ENCODE measurements around the gene THEM4. TPM values are rescaled to one million over a fixed set of nuclear protein-coding genes. Genes with fewer than 3 reads are reported as not detected.

Gene THEM4
- polyA plus RNA-seq (2013, experiment 1 of 4) = 10.6 TPM
- polyA plus RNA-seq (2013, experiment 2 of 4) = 12.7 TPM
- polyA plus RNA-seq (2013, experiment 3 of 4) = 11.2 TPM
- polyA plus RNA-seq (2013, experiment 4 of 4) = 11.3 TPM

DNA sequence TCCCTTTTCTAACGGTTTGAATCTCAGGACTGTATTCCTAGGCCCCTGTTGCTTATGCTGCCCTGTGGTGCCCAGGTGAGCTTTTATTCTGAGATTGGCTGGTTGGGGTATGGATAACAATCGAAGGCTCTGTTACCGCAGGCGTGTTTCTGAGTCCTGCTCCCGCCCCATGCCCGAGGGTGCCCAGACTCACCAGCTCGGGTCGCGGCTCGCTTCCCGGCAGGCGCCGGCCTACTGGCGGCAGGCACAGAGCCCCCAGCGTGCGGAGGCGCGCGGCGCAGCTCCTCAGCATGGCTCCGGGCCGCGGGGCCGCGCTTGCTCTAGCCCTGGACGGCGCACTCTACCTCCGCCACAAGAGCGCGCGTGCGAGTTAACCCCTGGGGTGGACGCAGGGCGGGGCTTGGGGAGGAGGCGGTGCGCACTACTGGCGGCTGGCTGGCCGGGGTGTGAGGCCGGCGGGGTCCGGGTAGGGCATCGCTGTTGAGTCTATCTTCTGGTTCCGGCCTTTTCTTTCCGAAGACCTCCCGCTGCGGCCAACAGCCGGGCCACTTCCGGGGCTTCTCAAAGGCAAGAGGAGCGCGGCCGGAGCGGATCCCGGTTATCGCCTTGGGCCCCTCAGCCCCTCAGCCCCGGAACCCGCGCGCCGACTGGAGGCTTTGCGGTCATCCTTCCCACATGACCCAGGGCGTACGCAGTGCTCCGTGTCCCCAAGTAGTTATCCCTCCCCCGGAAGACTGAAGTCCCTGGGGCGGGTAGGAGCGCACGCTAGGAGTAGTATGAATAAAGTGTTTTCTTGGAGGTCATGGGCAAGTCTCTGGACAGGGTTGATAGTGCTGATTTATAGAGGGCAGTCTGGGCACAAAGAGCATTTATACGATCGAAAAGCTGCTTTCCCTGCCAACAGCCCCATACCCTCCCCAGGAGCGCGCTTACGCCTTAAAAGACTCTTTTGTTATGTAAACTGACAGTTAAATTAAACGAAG, at the start of gene THEM4:
THEM4 (minus strand) TSS at position 345 of the 983 bp plus-strand sequence; CDS start at position 292, 53 bp downstream.
- Histone ChIP-seq H3K4me1 (ENCODE audit: control insufficient read depth, insufficient read depth, low read length) (no peaks in the 10 kb centered on the region), H3K27me3 (ENCODE audit: control insufficient read depth, insufficient read depth, low read length, poor library complexity, severe bottlenecking) (peaks cover 11% of the 10 kb centered on the region), H3K36me3 (ENCODE audit: control insufficient read depth, insufficient read depth, low read length) (peaks cover 6% of the 10 kb centered on the region), H3K4me3 (ENCODE audit: insufficient read depth, low read depth, low read length) (peak within 1 kb of the TSS; percentile 61), H3K27ac (ENCODE audit: insufficient read depth, low read depth, low read length, poor library complexity, severe bottlenecking) (peak within 1 kb of the TSS; percentile 28), H3K9me3 (ENCODE audit: control insufficient read depth, low read length) (no peaks in the 10 kb centered on the region)
- 1% methylated on average over 72 to 73 of the region's 73 CpGs for WGBS, 2 experiments

DNA sequence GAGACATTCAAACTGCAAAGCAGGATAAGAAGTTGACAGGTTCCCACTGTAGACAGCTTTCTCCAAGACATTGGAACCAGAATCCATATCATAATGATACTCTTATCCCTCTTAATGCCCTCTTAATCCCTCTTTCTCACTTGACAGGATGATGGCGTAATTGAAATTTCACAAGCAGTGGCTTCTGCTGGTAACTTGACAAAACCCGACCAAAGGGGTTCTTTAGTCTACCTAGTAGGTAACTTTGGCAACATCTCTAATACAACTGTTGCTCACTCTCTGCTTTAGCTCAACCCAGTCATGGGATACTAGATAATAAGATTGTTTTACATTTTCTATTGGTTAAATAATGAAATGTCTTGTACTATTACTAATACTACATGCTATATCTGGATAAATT, 49.6 kb upstream of the THEM4 start:
- no peaks in the 10 kb centered on the region for H3K36me3 ChIP-seq (ENCODE audit: control insufficient read depth, insufficient read depth, low read length)
- 95 to 97% methylated on average over 2 of the region's 2 CpGs for WGBS, 2 experiments
- H3K4me1 ChIP-seq (ENCODE audit: control insufficient read depth, insufficient read depth, low read length) = no peaks in the 10 kb centered on the region
- H3K9me3 ChIP-seq (ENCODE audit: control insufficient read depth, low read length) = no peaks in the 10 kb centered on the region
- no peak overlapping the region for H3K4me3 ChIP-seq (ENCODE audit: insufficient read depth, low read depth, low read length)
- H3K27ac ChIP-seq (ENCODE audit: insufficient read depth, low read depth, low read length, poor library complexity, severe bottlenecking) = no peak overlapping the region
- no peaks in the 10 kb centered on the region for H3K27me3 ChIP-seq (ENCODE audit: control insufficient read depth, insufficient read depth, low read length, poor library complexity, severe bottlenecking)

- WGBS, 2 experiments = 83 to 84% methylated on average over 2 to 3 of the region's 3 CpGs
- no peaks in the 10 kb centered on the region for H3K4me1 ChIP-seq (ENCODE audit: control insufficient read depth, insufficient read depth, low read length)
- no peaks in the 10 kb centered on the region for H3K9me3 ChIP-seq (ENCODE audit: control insufficient read depth, low read length)
- no peak overlapping the region for H3K27ac ChIP-seq (ENCODE audit: insufficient read depth, low read depth, low read length, poor library complexity, severe bottlenecking)
- no peak overlapping the region for H3K4me3 ChIP-seq (ENCODE audit: insufficient read depth, low read depth, low read length)
- no peaks in the 10 kb centered on the region for H3K36me3 ChIP-seq (ENCODE audit: control insufficient read depth, insufficient read depth, low read length)
- H3K27me3 ChIP-seq (ENCODE audit: control insufficient read depth, insufficient read depth, low read length, poor library complexity, severe bottlenecking) = no peaks in the 10 kb centered on the region
Measured at GRCh38 chr1:151956957-151957497, 47.7 kb upstream of the THEM4 start.

GRCh38 chr1:151953409-151954094, 44.2 kb upstream of the THEM4 start:
- Histone ChIP-seq H3K4me3 (ENCODE audit: insufficient read depth, low read depth, low read length) (no peak overlapping the region), H3K27ac (ENCODE audit: insufficient read depth, low read depth, low read length, poor library complexity, severe bottlenecking) (no peak overlapping the region), H3K4me1 (ENCODE audit: control insufficient read depth, insufficient read depth, low read length) (no peaks in the 10 kb centered on the region), H3K27me3 (ENCODE audit: control insufficient read depth, insufficient read depth, low read length, poor library complexity, severe bottlenecking) (no peaks in the 10 kb centered on the region), H3K36me3 (ENCODE audit: control insufficient read depth, insufficient read depth, low read length) (no peaks in the 10 kb centered on the region), H3K9me3 (ENCODE audit: control insufficient read depth, low read length) (no peaks in the 10 kb centered on the region)
- WGBS, 2 experiments = 91 to 94% methylated on average over 7 of the region's 7 CpGs

DNA sequence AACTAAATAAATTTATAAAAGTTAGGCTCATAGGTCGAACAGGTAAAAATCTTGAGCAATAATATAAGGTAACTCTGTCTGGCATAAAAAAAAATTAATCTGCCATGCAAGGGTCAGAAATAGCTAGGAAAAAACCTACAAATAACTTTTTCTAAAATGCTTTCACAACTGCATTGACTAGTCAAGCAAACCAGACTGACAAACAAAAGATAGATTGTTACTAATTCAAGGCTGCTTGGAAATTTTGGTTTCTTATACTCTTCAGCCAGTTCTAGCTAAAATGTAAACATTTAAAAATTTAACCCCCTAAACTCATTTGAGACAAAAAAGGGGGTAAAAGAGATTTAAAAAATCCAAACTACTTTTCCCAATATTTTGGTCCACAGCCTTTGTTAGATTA, 43.5 kb upstream of the THEM4 start:
- no peak overlapping the region for H3K27ac ChIP-seq (ENCODE audit: insufficient read depth, low read depth, low read length, poor library complexity, severe bottlenecking)
- WGBS, 2 experiments = 100% methylated on average over 1 of the region's 1 CpG

GRCh38 chr1:151949371-151950193, 40.3 kb upstream of the THEM4 start:
- H3K36me3 ChIP-seq (ENCODE audit: control insufficient read depth, insufficient read depth, low read length) = no peaks in the 10 kb centered on the region
- 94% methylated on average over 18 of the region's 18 CpGs for WGBS, 2 experiments
- H3K27ac ChIP-seq (ENCODE audit: insufficient read depth, low read depth, low read length, poor library complexity, severe bottlenecking) = no peak overlapping the region
- H3K4me1 ChIP-seq (ENCODE audit: control insufficient read depth, insufficient read depth, low read length) = peaks cover 7% of the 10 kb centered on the region
- H3K27me3 ChIP-seq (ENCODE audit: control insufficient read depth, insufficient read depth, low read length, poor library complexity, severe bottlenecking) = no peaks in the 10 kb centered on the region
- H3K9me3 ChIP-seq (ENCODE audit: control insufficient read depth, low read length) = no peaks in the 10 kb centered on the region
- H3K4me3 ChIP-seq (ENCODE audit: insufficient read depth, low read depth, low read length) = no peak overlapping the region

More for the DNA sequence above, 43.5 kb upstream of the THEM4 start:
- H3K36me3 ChIP-seq (ENCODE audit: control insufficient read depth, insufficient read depth, low read length) = no peaks in the 10 kb centered on the region
- no peaks in the 10 kb centered on the region for H3K27me3 ChIP-seq (ENCODE audit: control insufficient read depth, insufficient read depth, low read length, poor library complexity, severe bottlenecking)
- no peaks in the 10 kb centered on the region for H3K9me3 ChIP-seq (ENCODE audit: control insufficient read depth, low read length)
- no peak overlapping the region for H3K4me3 ChIP-seq (ENCODE audit: insufficient read depth, low read depth, low read length)
- no peaks in the 10 kb centered on the region for H3K4me1 ChIP-seq (ENCODE audit: control insufficient read depth, insufficient read depth, low read length)

DNA sequence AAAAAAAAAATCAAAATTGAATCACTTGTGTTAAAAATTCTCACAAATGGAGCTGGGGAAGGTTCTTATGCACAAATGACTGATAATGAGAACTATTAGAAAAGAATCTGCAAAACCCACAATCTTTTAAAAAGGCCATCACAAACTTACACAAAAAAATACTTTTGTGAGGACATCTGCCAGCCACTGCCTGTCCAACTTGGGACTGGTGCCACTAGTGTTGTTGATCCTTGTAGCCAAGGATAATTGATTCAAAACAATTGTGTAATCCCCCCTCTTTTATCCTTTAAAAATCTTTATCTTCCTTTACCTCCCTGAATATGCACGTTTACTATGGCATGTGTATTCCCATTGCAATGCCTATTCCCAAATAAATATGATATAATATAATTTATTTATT, 39.2 kb upstream of the THEM4 start:
- WGBS, 2 experiments = 91% methylated on average over 1 of the region's 1 CpG; no CpG with 5 or more reads in 1 of the 2 experiments
- no peaks in the 10 kb centered on the region for H3K27me3 ChIP-seq (ENCODE audit: control insufficient read depth, insufficient read depth, low read length, poor library complexity, severe bottlenecking)
- no peaks in the 10 kb centered on the region for H3K36me3 ChIP-seq (ENCODE audit: control insufficient read depth, insufficient read depth, low read length)
- H3K4me3 ChIP-seq (ENCODE audit: insufficient read depth, low read depth, low read length) = no peak overlapping the region
- H3K27ac ChIP-seq (ENCODE audit: insufficient read depth, low read depth, low read length, poor library complexity, severe bottlenecking) = no peak overlapping the region
- peaks cover 7% of the 10 kb centered on the region for H3K4me1 ChIP-seq (ENCODE audit: control insufficient read depth, insufficient read depth, low read length)
- no peaks in the 10 kb centered on the region for H3K9me3 ChIP-seq (ENCODE audit: control insufficient read depth, low read length)

DNA sequence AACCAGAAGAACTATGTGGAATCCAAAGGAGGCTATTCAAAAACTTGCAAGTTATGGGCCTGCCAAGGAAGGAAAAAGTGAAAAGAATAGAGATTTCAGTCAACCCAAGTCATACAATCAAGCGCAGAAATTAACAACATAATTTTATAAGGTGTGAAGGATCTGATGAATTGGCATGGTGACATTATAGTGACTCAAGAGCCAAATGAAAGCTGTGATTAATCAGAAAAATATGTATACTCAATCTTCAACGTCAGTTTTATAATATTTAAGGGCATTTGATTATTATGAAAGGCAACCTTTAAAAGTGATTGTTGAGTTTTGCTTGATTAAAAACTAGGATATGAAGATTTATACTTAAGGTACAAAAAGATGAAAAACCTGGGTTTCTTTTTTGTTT, 37.8 kb upstream of the THEM4 start:
- Histone ChIP-seq H3K27ac (ENCODE audit: insufficient read depth, low read depth, low read length, poor library complexity, severe bottlenecking) (no peak overlapping the region), H3K4me1 (ENCODE audit: control insufficient read depth, insufficient read depth, low read length) (peaks cover 7% of the 10 kb centered on the region)
- WGBS, 2 experiments = 100% methylated on average over 1 to 2 of the region's 2 CpGs

DNA sequence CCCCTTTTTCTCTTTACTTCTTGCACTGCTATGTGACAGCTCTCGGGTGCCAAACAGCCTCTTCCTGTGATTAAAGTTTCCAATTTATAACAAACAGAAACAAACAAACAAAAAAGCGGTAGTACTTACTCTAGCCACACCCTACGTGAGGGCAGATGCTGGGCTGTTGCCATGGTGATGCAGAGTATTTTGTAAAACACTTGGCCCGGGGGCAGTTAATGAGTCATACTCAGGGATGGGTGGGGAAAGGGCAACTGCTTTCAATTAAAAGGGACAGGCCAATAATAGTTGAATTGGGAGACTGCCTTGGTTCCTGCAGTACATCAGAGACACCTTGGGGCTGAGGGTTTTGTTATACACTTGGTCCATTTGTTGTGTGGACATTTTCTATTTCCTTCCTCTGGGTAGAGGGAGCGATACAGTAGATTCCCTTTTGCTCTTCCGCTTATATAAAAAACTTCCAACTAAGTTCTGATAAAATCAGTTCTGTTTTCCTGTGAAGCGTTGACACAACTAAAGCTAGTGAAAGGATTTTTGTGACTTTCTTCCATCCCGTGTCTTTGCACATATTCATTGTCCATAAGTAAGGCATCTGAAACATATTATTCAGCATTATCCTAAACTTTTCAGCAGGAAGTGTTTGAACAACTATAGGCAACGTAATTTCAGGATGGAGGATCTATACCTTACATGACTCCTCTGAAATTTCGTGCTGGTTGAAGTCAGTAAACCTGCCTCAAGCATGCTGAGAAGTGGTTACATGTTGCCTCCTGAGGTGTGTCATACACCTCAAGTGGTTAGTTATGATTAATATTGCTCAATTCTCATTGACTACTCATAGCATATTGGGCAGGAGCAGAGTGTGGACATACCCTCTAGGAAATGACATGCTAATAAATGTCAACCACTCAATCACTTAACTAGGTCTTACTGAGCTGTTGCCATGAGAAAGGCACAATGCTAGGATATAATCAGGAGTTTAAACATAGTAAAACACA, 36.7 kb upstream of the THEM4 start:
- WGBS, 2 experiments = 69 to 71% methylated on average over 10 of the region's 10 CpGs
- Histone ChIP-seq H3K9me3 (ENCODE audit: control insufficient read depth, low read length) (no peaks in the 10 kb centered on the region), H3K27ac (ENCODE audit: insufficient read depth, low read depth, low read length, poor library complexity, severe bottlenecking) (no peak overlapping the region), H3K36me3 (ENCODE audit: control insufficient read depth, insufficient read depth, low read length) (no peaks in the 10 kb centered on the region), H3K27me3 (ENCODE audit: control insufficient read depth, insufficient read depth, low read length, poor library complexity, severe bottlenecking) (no peaks in the 10 kb centered on the region), H3K4me1 (ENCODE audit: control insufficient read depth, insufficient read depth, low read length) (peaks cover 7% of the 10 kb centered on the region), H3K4me3 (ENCODE audit: insufficient read depth, low read depth, low read length) (no peak overlapping the region)

More for the DNA sequence above, 37.8 kb upstream of the THEM4 start:
- no peaks in the 10 kb centered on the region for H3K27me3 ChIP-seq (ENCODE audit: control insufficient read depth, insufficient read depth, low read length, poor library complexity, severe bottlenecking)
- no peaks in the 10 kb centered on the region for H3K36me3 ChIP-seq (ENCODE audit: control insufficient read depth, insufficient read depth, low read length)
- no peak overlapping the region for H3K4me3 ChIP-seq (ENCODE audit: insufficient read depth, low read depth, low read length)
- H3K9me3 ChIP-seq (ENCODE audit: control insufficient read depth, low read length) = no peaks in the 10 kb centered on the region
